Testis (tissue), 2 donors: ENCODE data around the gene RHOB.

Experiments used
- CTCF ChIP-seq, 3 experiments: fragments of 450-650 bp in 2 of 3; fragments of 200-600 bp in 1 of 3; sonication (generic) in 1 of 3; IDR thresholded peaks; one replicate each; pipeline ENCODE4 v1.5.1; 2016 to 2019; ENCODE audit warnings: antibody characterized with exemption in 3 of 3, mild to moderate bottlenecking in 2 of 3, moderate library complexity in 1 of 3
- POLR2A ChIP-seq: fragments of 450-650 bp; IDR thresholded peaks from one replicate; pipeline ENCODE4 v1.6.1; 2017; ENCODE audit warnings: antibody characterized with exemption, mild to moderate bottlenecking, moderate library complexity

DNA sequence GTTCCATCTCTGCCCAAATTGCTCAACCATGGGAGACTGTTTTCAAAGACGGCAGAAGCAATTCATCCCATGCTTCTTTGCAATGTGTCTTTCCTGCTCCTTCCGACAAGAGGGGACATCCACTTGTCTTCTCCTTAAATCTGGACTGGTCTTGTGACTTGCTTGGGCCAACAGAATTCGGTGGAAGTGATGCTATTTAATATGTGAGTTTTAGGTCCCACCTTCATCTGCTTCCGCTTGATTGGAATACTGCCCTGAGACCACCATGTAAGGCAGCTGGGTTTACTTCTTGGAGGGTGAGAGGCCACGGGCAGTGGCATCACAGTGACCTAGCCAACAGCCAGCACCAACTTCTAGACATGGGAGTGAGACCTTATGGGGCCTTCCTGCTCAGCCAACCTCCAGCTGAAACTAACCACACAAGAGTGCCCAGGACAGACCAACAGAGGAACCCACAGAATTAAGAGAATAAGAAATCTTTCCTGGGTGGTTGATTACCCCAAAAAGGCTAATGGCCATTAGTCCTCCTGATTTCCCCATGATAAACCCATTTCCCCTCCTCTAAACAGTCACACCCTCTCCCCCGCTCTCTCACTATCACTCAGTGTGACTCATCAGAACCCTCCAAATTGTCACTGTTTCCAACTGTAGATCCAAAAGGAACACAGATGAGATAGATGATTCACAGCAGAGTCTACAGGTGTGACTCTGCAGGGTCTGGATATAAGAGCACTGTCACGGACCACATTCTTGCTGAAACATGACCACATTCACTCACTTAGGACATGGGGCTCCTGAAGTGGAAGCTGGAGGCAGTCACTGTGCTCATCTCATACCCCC is 16.2 kb upstream of the RHOB start:
- TF ChIP-seq POLR2A (no peak), CTCF (IDR thresholded peaks at IDR 0.05) (no peak)
